ENCODE results near the gene STX8. TPM values are rescaled to one million over a fixed set of nuclear protein-coding genes. Genes with fewer than 3 reads are reported as not detected.

The STX8 gene
- total and polyA plus RNA-seq, 8 donors = 21.6 to 559 (median 75.0) TPM

GRCh38 chr17:9329251-9329921 is 246.2 kb downstream of the STX8 start:
- Histone ChIP-seq H3K4me1 (peaks cover 0 to 6% (median 0%) of the 10 kb centered on the region in 4 donors), H3K9me3 (peaks cover 0 to 10% (median 2%) of the 10 kb centered on the region in 4 donors), H3K27me3 (no peaks in the 10 kb centered on the region), H3K27ac (no peak overlapping the region), H3K4me3 (no peak overlapping the region), H3K36me3 (no peaks in the 10 kb centered on the region)
- DNase-seq = no peak
- TF ChIP-seq POLR2A (IDR thresholded peaks at IDR 0.05) (no peak), POLR2AphosphoS5 (IDR thresholded peaks at IDR 0.05) (no peak), CTCF (IDR thresholded peaks at IDR 0.05) (no peak), EP300 (IDR thresholded peaks at IDR 0.05) (no peak)
- whole genome bisulfite sequencing, 5 donors = 90 to 96% (median 93%) methylated on average over 9 of the region's 9 CpGs
- intact Hi-C loops (cut with DNase I; ENCODE audit: low total_unique reads) = no loop called here

GRCh38 chr17:9324864-9325263 is 250.8 kb downstream of the STX8 start:
- Histone ChIP-seq H3K9me3 (no peaks in the 10 kb centered on the region), H3K27ac (no peak overlapping the region), H3K36me3 (no peaks in the 10 kb centered on the region), H3K4me1 (no peaks in the 10 kb centered on the region), H3K4me3 (no peak overlapping the region), H3K27me3 (no peaks in the 10 kb centered on the region)
- intact Hi-C loops (cut with DNase I; ENCODE audit: low total_unique reads) = no loop called here
- TF ChIP-seq POLR2AphosphoS5 (IDR thresholded peaks at IDR 0.05) = no peak
- no peak for TF ChIP-seq CTCF (IDR thresholded peaks at IDR 0.05)
- no peak for TF ChIP-seq EP300 (IDR thresholded peaks at IDR 0.05)
- TF ChIP-seq POLR2A (IDR thresholded peaks at IDR 0.05) = no peak
- DNase-seq = no peak
- WGBS, 5 donors = 90 to 98% (median 95%) methylated on average over 4 of the region's 4 CpGs

GRCh38 chr17:9322326-9322725 is 253.3 kb downstream of the STX8 start:
- intact Hi-C loops (cut with DNase I; ENCODE audit: low total_unique reads) = no loop called here
- no peaks in the 10 kb centered on the region for H3K4me1 ChIP-seq
- TF ChIP-seq EP300 (IDR thresholded peaks at IDR 0.05) (no peak), CTCF (IDR thresholded peaks at IDR 0.05) (no peak), POLR2A (IDR thresholded peaks at IDR 0.05) (no peak), POLR2AphosphoS5 (IDR thresholded peaks at IDR 0.05) (no peak)

GRCh38 chr17:9321890-9322289 is 253.7 kb downstream of the STX8 start:
- Histone ChIP-seq H3K9me3 (peaks cover 0 to 7% (median 0%) of the 10 kb centered on the region in 4 donors), H3K4me3 (no peak overlapping the region), H3K27me3 (no peaks in the 10 kb centered on the region), H3K27ac (no peak overlapping the region), H3K4me1 (no peaks in the 10 kb centered on the region), H3K36me3 (no peaks in the 10 kb centered on the region)
- 63 to 75% (median 72%) methylated on average over 5 of the region's 5 CpGs for WGBS, 5 donors
- intact Hi-C loops (cut with DNase I; ENCODE audit: low total_unique reads) = no loop called here
- no peak for DNase-seq
- TF ChIP-seq POLR2AphosphoS5 (IDR thresholded peaks at IDR 0.05) = no peak
- TF ChIP-seq POLR2A (IDR thresholded peaks at IDR 0.05) = no peak
- TF ChIP-seq EP300 (IDR thresholded peaks at IDR 0.05) = no peak
- TF ChIP-seq CTCF (IDR thresholded peaks at IDR 0.05) = no peak

More at GRCh38 chr17:9322326-9322725, 253.3 kb downstream of the STX8 start:
- H3K27me3 ChIP-seq = no peaks in the 10 kb centered on the region
- DNase-seq = no peak
- no peaks in the 10 kb centered on the region for H3K36me3 ChIP-seq
- H3K27ac ChIP-seq = no peak overlapping the region
- H3K9me3 ChIP-seq = peaks cover 0 to 7% (median 0%) of the 10 kb centered on the region in 4 donors
- WGBS, 5 donors = 55 to 76% (median 60%) methylated on average over 2 of the region's 2 CpGs
- H3K4me3 ChIP-seq = no peak overlapping the region

Data from stomach (tissue), 9 donors.